Heart left ventricle (tissue), 13 donors: ENCODE data around the gene ST8SIA5.

Experiments used
- POLR2A ChIP-seq, 2 donors: fragments of 450-650 bp; IDR thresholded peaks; one replicate each; pipeline ENCODE4 v1.6.1; 2017; ENCODE audit warnings: antibody characterized with exemption in 2 of 2, mild to moderate bottlenecking in 2 of 2, moderate library complexity in 2 of 2
- TF ChIP-seq, protein P1 (sequence below), 12 donors: fragments of 200-600 bp; sonication (generic) in 4 of 12; IDR thresholded peaks; one replicate each; pipeline versions ENCODE4 v1.5.0 to v1.8.0; 2018 to 2022; ENCODE audit warnings: antibody characterized with exemption in 12 of 12, mild to moderate bottlenecking in 5 of 12
- donor health status: ischemic (EF 13 %, LVEDD 7.1; RV severe dilation, severe dysfunction).
- donor health status: DM: no; HTN: yes; CAD: no.
- donor health status: DM: no; HTN: no; CAD: no.
- donor health status: ischemic (EF 25% LVEDD 6.9; RV normal size, moderate dysfunction).
- donor health status: ischemic (EF 25% LVEDD 5.7; RV mildly dilated, moderate dysfunction).
- donor health status: ischemic (EF 35%, LVEDD 5.7; RV mildly dilated, moderate dysfunction).
- donor health status: nonischemic (EF 11% LVEDD 7.7; RV severe dilation, severe dysfunction).
- donor health status: DM: yes; HTN: yes; CAD: no.
- donor health status: PGD.
- donor health status: ischemic (EF 29% LVEDD 5.4; RV normal size, mild dysfunction).
- donor health status: nonischemic (EF 23%, LVEDD 6.1; RV moderate dilation, normal function).

- TF ChIP-seq, protein P1, sequence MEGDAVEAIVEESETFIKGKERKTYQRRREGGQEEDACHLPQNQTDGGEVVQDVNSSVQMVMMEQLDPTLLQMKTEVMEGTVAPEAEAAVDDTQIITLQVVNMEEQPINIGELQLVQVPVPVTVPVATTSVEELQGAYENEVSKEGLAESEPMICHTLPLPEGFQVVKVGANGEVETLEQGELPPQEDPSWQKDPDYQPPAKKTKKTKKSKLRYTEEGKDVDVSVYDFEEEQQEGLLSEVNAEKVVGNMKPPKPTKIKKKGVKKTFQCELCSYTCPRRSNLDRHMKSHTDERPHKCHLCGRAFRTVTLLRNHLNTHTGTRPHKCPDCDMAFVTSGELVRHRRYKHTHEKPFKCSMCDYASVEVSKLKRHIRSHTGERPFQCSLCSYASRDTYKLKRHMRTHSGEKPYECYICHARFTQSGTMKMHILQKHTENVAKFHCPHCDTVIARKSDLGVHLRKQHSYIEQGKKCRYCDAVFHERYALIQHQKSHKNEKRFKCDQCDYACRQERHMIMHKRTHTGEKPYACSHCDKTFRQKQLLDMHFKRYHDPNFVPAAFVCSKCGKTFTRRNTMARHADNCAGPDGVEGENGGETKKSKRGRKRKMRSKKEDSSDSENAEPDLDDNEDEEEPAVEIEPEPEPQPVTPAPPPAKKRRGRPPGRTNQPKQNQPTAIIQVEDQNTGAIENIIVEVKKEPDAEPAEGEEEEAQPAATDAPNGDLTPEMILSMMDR (IDR thresholded peaks at IDR 0.05): no peak
- no peak for TF ChIP-seq POLR2A (IDR thresholded peaks at IDR 0.05)
Observed at GRCh38 chr18:46680784-46681695, 75.8 kb downstream of the ST8SIA5 start.
